Activated T-cell treated with anti-CD3 and anti-CD28 coated beads, Interleukin-2, amount 50 U/mL, for 1 hour (primary cell): Measurements from ENCODE around the gene ATAD1.
"Not testable (repeated sequence)": the region's sequence is repeated elsewhere in the genome, so short reads cannot be mapped to it uniquely, and the experiment has no call there.

Source experiments
- DNase-seq: peaks from one replicate; pipeline ENCODE4 v3.0.0-alpha.2; 2020

Gene ATAD1

GRCh38 chr10:87845624-87845998, 27.6 kb upstream of the ATAD1 start:
- DNase-seq: no peak

GRCh38 chr10:87844837-87845623, 27.0 kb upstream of the ATAD1 start:
- DNase-seq: no peak

- no peak for DNase-seq
Measured at GRCh38 chr10:87843714-87844113, 25.7 kb upstream of the ATAD1 start.

GRCh38 chr10:87842776-87843497, 24.9 kb upstream of the ATAD1 start:
- no peak for DNase-seq

GRCh38 chr10:87842220-87842641, 24.2 kb upstream of the ATAD1 start:
- DNase-seq: no peak

GRCh38 chr10:87841186-87841585, 23.2 kb upstream of the ATAD1 start:
- DNase-seq: no peak

GRCh38 chr10:87838650-87839049, 20.6 kb upstream of the ATAD1 start:
- no peak for DNase-seq

GRCh38 chr10:87837445-87837844, 19.4 kb upstream of the ATAD1 start:
- DNase-seq: no peak

- DNase-seq: no peak
Measured at GRCh38 chr10:87836098-87836497, 18.1 kb upstream of the ATAD1 start.

- no peak for DNase-seq
Measured at GRCh38 chr10:87829986-87830729, 12.1 kb upstream of the ATAD1 start.

GRCh38 chr10:87829051-87829450, 11.0 kb upstream of the ATAD1 start:
- not testable (repeated sequence) for DNase-seq

- no peak for DNase-seq
Measured at GRCh38 chr10:87827681-87828080, 9.7 kb upstream of the ATAD1 start.

GRCh38 chr10:87826653-87827052, 8.6 kb upstream of the ATAD1 start:
- DNase-seq: no peak

GRCh38 chr10:87819289-87819585, 1.2 kb upstream of the ATAD1 start:
- no peak for DNase-seq

- DNase-seq: peak; percentile 74
Measured at GRCh38 chr10:87818505-87819288, 671 bp upstream of the ATAD1 start.

GRCh38 chr10:87816898-87817608, 973 bp downstream of the ATAD1 start:
- DNase-seq: no peak

GRCh38 chr10:87816163-87816897, 1.7 kb downstream of the ATAD1 start:
- DNase-seq: no peak

GRCh38 chr10:87804939-87805569, 13.0 kb downstream of the ATAD1 start:
- DNase-seq: no peak

- DNase-seq: no peak
Measured at GRCh38 chr10:87803831-87804230, 14.2 kb downstream of the ATAD1 start.

- DNase-seq: no peak
Measured at GRCh38 chr10:87803328-87803727, 14.7 kb downstream of the ATAD1 start.

- DNase-seq: not testable (repeated sequence)
Measured at GRCh38 chr10:87801813-87802435, 16.1 kb downstream of the ATAD1 start.
